ENCODE results near the gene ASTN2. TPM values are rescaled to one million over a fixed set of nuclear protein-coding genes. Genes with fewer than 3 reads are reported as not detected.

Gene ASTN2
- total and polyA plus RNA-seq, 10 of the 15 experiments (the other 5 are each of a cell fraction or from before 2014, with no cell fraction given), result 1.4 to 15.7 (median 7.0) TPM

- H4K20me1 ChIP-seq (ENCODE audit: control insufficient read depth, insufficient read depth), result no peaks in the 10 kb centered on the region
- ChIA-PET CTCF (interaction anchor here (1.0 kb wide), 1 partner anchor 74 kb away, joined by 3 read pairs; no protein-coding TSS in a partner anchor), SMC1A (ENCODE audit: uncharacterized antibody, unreplicated experiment) (interaction anchor here (1.0 to 1.6 kb wide), 2 partner anchors 13 to 79 kb away, joined by 4 read pairs; no protein-coding TSS in a partner anchor), RAD21 (ENCODE audit: unreplicated experiment) (no interaction called here), POLR2A (no interaction called here)
- 7% methylated on average over 5 of the region's 5 CpGs for WGBS (ENCODE audit: insufficient coverage, insufficient replicate concordance, low lambda C conversion rate, missing lambda C conversion rate)
- intact Hi-C loops (cut with micrococcal nuclease; ENCODE audit: unreplicated experiment) (no loop called here), in situ Hi-C loops (cut with MboI) (no loop called here)
- H3K4me3 ChIP-seq, result no peak overlapping the region
- no peaks in the 10 kb centered on the region for H3K27me3 ChIP-seq (replicated peaks in 1 of 2; ENCODE audit: control insufficient read depth in 2 of 2, insufficient read depth in 2 of 2, low read length in 1 of 2)
- H3K27ac ChIP-seq (ENCODE audit: control insufficient read depth, insufficient read depth), result no peak overlapping the region
- H3K79me2 ChIP-seq (ENCODE audit: control insufficient read depth, insufficient read depth, low read length), result no peaks in the 10 kb centered on the region
- DNase-seq (ENCODE audit: low read depth, low spot score), result no peak
- H3K9me3 ChIP-seq (replicated peaks; ENCODE audit: control insufficient read depth, insufficient read depth, low read length), result no peaks in the 10 kb centered on the region; the same call in 2 of the 3 replicates
- ATAC-seq, result peak; percentile 34; the same call in 2 of the 3 replicates
- H3K4me1 ChIP-seq (ENCODE audit: control insufficient read depth, insufficient read depth, low read length), result no peaks in the 10 kb centered on the region
- H3K36me3 ChIP-seq (ENCODE audit: control insufficient read depth in 2 of 2, insufficient read depth in 2 of 2, low read length in 1 of 2), result no peaks in the 10 kb centered on the region
- no peak overlapping the region for H3K4me2 ChIP-seq (ENCODE audit: control insufficient read depth, insufficient read depth)
- H2AFZ ChIP-seq (ENCODE audit: control insufficient read depth, low read depth, low read length), result no peak overlapping the region
- H3K9ac ChIP-seq (ENCODE audit: control insufficient read depth, insufficient read depth, low read length), result no peak overlapping the region
- FAIRE-seq, result no peak
- BruUV-seq (replicated peaks), result no TSS peak
- TF ChIP-seq CREM (IDR thresholded peaks at IDR 0.05; ENCODE audit: low read depth) (peak; percentile 54; the same call in 1 of the 2 replicates), ASH2L (IDR thresholded peaks at IDR 0.05; ENCODE audit: borderline replicate concordance, low read depth) (no peak), BMI1 (IDR thresholded peaks at IDR 0.05; ENCODE audit: borderline replicate concordance) (no peak), HDAC6 (IDR thresholded peaks at IDR 0.05; ENCODE audit: unreplicated experiment) (no peak), TCF7 (IDR thresholded peaks at IDR 0.05; ENCODE audit: borderline replicate concordance) (no peak), MEF2B (IDR thresholded peaks at IDR 0.05; ENCODE audit: partially characterized antibody, poor library complexity, severe bottlenecking) (no peak), YBX1 (IDR thresholded peaks at IDR 0.05) (no peak), CREB1 (IDR thresholded peaks at IDR 0.05; ENCODE audit: low read depth) (0 out of 2 replicates have a peak, but pooled peaks have one; percentile 27), HCFC1 (IDR thresholded peaks at IDR 0.05; ENCODE audit: low read length) (no peak), TBL1XR1 (IDR thresholded peaks at IDR 0.05; ENCODE audit: low read depth, low read length) (no peak), JUNB (IDR thresholded peaks at IDR 0.05) (peak; percentile 49; the same call in 1 of the 2 replicates), E2F4 (IDR thresholded peaks at IDR 0.05; ENCODE audit: low read depth, low read length) (no peak), FOS (IDR thresholded peaks at IDR 0.05; ENCODE audit: borderline replicate concordance, extremely low read depth, insufficient read length) (no peak), MTA3 (IDR thresholded peaks at IDR 0.05; ENCODE audit: borderline replicate concordance, low read length) (no peak), CUX1 (IDR thresholded peaks at IDR 0.05; ENCODE audit: insufficient replicate concordance, low read depth, low read length) (no peak), SIN3A (IDR thresholded peaks at IDR 0.05; ENCODE audit: low read depth, low read length) (no peak), POLR2A (IDR thresholded peaks at IDR 0.05; ENCODE audit: low read depth, low read length) (no peak), POLR2AphosphoS5 (IDR thresholded peaks at IDR 0.05; ENCODE audit: low read length) (no peak), STAT3 (IDR thresholded peaks at IDR 0.05; ENCODE audit: low read depth, low read length) (no peak), SPI1 (IDR thresholded peaks at IDR 0.05; ENCODE audit: borderline replicate concordance, insufficient read depth, low read depth, low read length) (peak; percentile 72; the same call in 1 of the 2 replicates), NR2F1 (conservative IDR thresholded peaks at IDR 0.05) (no peak)
Measured at GRCh38 chr9:116935149-116935897, 479.5 kb downstream of the ASTN2 start.
